Stimulated activated CD4-positive, alpha-beta T cell treated with anti-CD3 and anti-CD28 coated beads, Interleukin-4, amount 100 ng/mL, for 24 hours (primary cell): ENCODE measurements around the gene BNC2.
"Not testable (repeated sequence)": the region's sequence is repeated elsewhere in the genome, so short reads cannot be mapped to it uniquely, and the experiment has no call there.

ENCODE experiments used
- DNase-seq: peaks from one replicate; pipeline ENCODE4 v3.0.0-alpha.2; 2020

Gene BNC2

DNA sequence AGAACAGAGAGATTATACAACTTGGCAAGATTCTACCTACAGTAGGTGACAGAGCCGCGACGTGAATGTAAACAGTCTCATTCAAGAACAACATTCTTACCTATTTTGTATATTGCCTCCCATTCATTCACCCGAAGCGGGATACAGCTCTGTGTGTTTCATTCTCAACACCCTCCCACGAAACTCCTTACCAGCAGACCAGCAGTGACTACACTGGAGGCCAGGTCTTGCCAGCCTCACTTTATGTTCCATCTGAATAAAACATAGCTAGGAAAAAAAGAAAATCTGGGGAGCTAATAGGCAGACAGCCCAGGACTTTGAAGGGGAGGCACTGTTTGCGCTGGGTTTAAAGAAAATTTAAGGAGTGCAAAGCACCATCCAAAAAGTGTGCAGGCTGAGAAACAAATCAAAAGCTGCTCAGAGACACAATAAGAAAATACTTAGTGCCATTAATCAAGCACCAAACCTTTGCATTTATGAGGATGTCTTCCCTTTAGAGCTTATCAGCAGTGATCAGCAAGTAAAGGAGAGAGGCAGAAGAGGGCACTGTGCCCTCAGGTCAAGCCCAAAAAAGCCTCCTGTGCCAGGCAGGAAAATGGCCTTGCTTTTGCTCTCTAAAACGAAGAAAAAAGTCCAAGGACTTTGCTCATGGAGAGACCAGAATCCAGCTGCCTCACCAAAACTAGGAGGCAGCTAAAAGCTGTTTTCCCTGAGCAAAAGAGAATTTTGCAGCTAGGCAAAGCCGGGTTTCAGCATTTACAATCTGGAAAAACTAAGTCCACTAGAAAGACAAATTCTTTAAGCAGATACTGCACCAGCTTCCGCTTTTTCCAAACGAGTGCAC lies 295.1 kb downstream of the BNC2 start:
- DNase-seq = no peak

DNA sequence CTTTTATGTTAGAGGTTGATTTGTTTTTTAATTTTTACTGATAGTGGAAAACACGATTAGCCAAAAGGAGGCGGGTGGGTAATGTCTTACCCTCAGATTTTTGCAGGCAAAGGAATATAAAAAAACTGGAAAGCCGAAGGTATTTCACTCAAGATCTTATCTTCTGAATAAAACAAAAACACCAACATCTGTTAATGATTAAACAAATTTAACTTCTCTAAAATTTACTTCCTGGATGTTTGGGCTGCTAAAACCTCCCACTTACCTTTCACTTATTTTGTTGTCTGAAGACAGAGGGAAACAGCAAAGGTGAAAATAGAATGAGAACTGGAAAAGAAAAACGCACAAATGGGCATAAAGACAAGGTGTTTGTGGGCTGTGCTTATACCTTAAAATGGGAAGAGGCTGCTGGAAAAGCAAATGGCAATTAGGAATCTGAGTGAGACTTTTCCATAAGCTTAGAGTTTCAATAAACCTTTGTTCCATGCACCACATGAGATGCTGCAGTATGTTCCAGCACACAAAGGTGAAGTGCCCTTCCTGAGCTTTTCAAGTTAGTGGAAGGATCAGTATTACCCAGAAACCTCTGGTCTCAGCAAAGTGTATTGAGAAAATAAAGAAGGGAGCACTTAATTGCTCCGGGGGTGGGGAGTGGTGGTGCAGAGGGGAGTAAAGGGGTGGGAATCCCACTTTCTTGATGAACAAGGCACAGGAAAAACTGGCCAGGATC lies 298.3 kb downstream of the BNC2 start:
- no peak for DNase-seq

DNA sequence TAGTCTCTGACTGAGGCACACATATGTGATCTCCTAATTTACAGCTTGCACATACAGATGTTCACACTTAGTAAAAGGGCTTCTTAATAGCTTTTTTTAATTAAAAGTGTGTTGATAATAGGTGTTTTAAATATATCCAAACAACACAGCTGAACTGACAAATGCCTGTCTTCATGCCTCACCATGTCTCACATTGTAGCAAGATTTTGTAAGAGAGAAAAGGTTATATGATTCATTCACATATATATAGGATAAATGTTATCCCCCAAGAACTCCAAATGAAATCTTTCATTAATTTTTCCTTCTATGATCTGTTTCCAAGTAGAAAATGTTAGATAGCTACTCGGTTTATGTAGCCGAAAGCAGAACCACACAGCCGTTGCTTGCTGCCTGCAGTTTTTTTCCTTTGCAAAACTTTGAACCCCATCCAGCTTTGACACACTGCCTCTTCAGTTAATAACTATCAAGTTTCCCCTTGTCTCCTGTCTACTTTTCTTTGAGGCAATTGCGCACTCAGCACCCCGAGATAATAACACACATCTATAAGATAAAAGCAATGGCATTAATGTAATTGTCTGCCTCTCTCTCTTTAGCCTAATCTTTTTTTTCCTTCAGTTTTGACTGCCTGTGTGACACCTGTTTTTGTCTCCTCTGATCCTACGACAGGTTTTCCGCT lies 299.2 kb downstream of the BNC2 start:
- DNase-seq = no peak

DNA sequence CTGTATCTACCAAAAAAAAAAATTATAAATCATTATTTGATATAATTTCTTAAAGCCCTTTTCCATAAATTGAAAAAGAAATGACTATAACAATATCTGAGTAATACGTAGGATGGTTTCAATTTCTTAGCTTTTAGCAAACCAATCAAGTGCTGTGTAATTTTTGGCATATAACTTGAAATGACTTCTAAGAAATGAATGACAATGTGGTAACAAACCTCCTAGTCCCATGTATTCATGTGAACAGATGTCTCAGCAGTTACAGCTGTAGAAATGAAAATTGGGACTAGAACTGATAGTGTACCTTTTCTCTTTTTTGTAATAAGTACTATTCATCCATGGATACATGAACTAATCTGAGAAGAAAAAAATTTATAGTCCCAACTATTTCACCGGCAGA lies 307.0 kb downstream of the BNC2 start:
- no peak for DNase-seq

DNA sequence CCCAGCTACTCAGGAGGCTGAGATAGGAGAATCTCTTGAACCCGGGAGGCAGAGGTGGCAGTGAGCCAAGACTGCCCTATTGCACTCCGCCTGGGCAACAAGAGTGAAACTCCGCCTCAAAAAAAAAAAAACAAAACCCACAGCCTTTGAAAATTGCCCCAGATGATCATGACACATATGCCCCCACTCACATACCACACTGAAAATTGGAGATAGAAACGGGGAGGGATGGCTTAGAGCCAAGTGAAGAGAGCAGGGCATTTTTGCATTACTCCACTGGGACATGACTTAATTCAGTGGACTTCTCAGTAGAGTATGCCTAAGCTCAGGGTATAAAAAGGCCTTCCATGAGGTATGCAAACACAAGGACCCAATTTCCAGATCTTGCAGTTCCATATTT lies 309.3 kb downstream of the BNC2 start:
- no peak for DNase-seq

GRCh38 chr9:16559418-16560188 lies 310.9 kb downstream of the BNC2 start:
- no peak for DNase-seq

- no peak for DNase-seq
These were observed 314.7 kb downstream of the BNC2 start for GRCh38 chr9:16555802-16556201.

DNA sequence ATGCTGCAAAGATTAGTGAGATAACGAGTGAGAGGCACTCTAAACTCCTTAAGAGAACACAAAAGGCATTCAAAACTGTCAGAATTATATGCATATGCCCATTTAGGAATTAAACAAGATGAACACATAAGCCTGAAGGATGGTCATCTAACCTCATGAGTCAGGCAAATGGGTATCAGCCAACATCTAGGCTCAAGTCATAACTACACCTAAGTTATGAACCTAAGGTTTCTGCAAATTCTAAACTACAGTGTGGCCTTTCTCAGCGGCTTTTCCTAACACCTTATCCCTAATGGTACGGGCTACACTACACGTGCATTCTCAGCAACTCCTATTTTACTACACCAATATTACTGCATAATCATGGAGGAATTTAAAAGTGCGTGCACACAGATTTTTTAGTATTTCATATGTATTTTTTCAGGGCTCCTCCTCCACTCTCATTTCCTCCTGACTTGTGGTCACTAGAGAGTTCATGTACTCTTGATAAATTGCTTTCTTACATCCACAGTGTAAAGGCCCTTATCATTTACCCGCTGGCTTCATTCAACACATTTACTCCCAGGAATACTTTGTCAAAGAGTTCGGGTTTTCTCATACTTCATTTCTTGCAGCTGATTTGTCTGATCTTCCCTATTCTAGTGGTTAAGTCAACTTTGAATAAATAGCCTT lies 316.5 kb downstream of the BNC2 start:
- no peak for DNase-seq

GRCh38 chr9:16552252-16552651 lies 318.2 kb downstream of the BNC2 start:
- DNase-seq = no peak

DNA sequence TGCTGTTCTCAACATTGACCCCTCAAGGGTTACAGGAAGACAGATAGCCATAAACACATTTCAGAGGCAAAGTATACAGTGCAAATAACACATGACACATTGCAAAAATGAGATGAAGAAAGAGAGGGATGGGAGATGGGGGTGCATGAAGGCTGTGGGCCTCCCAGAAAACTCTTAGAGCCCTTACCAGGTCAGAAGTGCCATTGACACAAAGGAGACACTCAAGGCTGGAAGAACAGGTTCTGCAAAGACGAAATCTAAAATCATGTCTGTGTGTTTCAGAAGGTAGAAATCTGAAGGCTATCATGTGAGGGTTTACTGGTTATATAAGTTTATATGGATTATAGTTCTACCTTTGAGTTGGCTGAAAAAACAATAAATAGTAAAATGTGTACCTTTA lies 318.8 kb downstream of the BNC2 start:
- no peak for DNase-seq

DNA sequence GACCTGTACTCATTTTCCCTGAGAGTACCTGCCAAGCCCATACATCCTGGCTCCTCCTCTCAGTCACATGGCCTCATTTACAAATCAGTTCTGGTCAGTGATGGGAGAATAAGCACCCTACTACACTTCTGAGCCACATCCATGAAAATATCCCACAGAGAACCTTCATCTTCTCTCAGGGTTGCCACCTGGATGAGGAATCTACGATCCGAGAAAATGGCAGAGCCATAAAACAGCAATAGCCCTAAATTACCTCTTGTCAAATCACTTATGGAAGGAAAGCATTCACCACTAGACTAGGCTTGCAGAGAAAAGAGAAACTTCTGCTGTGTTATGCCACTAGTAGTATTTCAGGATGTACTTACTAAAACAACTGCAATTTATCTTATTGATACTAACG lies 324.8 kb downstream of the BNC2 start:
- DNase-seq = no peak

GRCh38 chr9:16544842-16545241 lies 325.6 kb downstream of the BNC2 start:
- DNase-seq = no peak

DNA sequence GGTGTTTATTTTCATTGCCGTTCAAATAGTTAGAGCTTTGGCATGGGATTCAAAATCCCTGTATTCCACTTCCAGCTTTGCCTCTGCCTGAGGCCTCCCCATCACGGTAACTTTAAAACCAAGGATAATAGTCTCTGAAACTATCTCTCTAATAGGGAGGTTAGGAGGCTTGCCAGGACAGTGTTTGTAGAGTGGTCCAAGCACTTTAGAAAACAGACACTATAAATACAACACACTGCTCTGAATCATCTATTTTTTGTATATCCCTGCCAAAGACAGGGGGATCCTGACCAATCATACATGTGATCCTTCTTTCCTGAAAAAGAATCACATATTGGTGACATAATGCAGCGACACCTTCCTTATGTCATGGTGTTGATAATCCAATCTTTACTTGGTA lies 326.8 kb downstream of the BNC2 start:
- no peak for DNase-seq

GRCh38 chr9:16543225-16543624 lies 327.2 kb downstream of the BNC2 start:
- no peak for DNase-seq

GRCh38 chr9:16542290-16542689 lies 328.2 kb downstream of the BNC2 start:
- no peak for DNase-seq

DNA sequence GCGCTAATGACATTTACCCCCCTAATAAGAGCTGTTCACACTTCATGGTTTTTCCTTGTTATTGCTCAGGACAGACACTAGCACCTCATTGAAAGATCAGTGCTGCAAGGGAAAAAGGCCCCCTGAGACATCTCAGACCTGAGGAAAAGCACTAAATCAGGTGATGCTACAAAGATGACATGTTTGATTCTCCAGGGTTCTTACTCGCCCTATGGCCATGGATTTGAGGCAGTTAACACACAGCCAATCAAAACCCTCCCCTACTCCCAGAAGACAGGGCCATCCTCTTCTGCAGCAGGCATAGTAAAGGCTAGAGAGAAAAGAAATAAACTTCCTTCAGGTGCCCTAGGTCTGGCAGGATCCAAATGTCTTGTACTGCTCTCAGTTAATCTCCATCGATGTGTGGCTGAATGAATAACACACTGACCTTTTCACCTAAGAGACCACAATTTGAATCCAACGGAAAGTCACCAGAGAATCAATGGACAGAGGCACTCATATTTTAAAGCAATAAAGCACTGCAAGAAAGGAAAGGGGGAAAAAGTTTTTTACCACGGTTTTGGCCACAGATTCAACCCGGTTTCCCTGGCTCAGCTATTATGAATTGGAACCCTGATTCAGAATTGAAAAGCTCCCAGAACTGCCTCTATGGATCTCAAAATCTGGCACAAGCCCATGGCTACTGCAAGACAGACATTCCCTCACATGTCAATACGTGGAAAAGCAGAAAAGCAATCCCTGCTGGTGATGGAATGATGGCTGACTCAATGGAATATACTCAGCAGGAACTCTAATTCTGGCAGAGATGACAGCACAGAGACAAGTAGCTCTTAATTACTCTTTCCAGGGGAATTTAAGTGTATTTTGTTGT lies 329.5 kb downstream of the BNC2 start:
- DNase-seq = no peak

GRCh38 chr9:16539626-16540025 lies 330.8 kb downstream of the BNC2 start:
- not testable (repeated sequence) for DNase-seq

DNA sequence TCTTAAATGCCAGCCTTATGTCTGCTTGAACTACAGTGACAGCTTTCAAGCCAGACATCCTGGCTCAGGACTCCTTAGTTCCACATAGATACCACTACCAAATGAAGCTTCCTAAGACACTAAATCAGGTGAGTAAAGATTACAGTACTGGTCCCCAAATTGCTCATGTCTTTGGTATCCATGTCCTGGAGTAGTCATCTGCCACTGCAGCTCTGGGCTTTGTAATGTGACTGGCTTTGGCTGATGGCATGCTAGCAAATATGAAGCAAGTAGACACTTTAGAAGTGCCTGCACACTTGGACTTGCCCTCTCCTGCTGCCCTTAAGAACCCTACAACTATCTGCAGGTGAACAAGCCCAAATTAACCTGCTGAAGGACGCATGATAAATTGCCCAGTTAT lies 334.9 kb downstream of the BNC2 start:
- no peak for DNase-seq

DNA sequence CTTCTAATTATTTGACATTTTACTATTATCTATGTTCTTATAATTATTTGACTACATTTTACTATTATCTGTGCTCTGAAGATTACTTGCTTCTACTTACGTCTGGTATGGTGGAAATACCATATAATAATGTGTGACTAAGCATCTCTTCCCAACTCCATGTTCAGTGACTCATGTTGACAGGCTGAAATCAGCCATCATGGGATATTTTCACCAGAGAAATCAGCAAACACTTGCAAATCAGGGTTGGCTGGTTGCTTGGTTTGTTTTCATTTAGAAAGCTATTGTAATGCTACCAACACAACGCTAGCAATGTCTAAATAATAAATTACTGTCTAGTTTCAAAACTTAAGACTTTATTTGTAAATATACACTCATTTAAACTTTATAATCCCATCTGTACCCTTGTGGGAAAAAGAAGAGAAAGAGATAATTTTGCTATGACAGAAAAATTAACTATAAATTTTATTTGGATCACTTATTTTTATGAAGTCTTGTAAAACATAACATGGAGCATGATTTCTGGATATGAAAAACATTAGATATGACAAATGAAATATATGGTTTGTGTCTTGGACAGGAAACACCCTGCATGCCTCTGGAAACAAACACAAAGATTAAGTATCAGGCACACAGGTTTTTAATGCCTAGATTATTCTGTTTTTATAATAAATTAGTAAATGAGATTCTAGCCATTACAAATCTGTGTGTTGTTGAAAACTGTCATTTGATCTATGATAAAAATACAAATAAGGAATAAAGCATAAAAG lies 337.6 kb downstream of the BNC2 start:
- DNase-seq = no peak

GRCh38 chr9:16532272-16532671 lies 338.2 kb downstream of the BNC2 start:
- DNase-seq = no peak
